ENCODE data around the gene CPT1A.

The CPT1A gene

DNA sequence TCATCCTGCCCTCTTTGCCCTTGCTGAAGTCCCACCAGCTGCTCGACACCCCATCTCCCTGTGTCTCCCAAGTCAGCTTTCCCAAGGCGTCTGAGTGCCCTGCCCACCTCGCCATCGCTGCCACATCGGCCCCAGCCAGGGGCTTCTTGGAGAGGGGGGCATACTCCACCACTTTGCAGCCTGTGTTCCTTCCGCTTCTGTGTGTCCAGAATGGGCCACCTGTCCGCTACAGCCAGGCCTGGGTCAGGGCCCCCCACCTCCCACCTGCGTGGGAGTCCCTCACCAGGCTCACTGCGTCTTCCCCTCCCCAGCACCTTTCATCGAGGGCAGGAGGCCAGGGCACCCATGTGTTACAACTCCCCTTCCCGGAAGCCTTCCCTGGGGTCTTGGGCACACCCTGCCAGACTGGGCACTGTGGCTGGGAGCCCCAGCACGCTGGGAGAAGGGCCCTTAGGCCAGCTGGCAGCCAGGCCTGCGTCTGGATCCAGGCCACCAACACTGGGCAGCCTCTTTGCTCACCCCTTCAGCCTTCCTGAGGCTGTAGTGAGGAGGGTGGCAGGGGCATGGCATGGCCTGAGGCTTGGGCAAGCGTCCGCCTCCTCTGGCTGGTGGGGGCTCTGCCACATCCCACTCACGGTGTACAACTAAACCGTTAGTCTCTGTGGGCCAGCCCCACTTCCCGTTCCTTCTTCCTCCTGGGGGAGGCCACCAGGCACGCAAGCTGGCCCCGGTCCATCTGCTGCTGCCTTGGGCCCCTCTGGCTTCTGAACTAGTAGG is 13.4 kb downstream of the CPT1A start:
- no peak for DNase-seq

DNA sequence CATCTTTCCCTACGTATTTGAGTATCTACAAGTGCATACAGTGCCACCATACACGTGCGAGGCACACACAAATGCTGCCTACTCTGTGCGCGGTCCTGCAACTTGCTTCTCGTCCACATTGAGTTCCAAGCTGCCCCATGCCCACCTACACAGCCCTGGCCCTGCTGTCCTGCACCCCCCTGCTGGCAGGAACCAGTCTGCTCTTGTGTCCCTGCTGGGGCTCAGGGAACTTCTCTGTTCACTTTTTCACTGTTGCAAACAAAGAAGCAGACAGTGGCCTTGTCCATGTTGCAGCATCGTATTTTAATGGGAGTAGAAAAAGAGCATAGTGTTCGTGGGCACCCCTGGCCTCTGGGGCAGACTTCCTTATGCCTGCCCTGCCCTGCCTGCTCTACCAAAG is 14.0 kb downstream of the CPT1A start:
- peak; percentile 29 for DNase-seq

DNA sequence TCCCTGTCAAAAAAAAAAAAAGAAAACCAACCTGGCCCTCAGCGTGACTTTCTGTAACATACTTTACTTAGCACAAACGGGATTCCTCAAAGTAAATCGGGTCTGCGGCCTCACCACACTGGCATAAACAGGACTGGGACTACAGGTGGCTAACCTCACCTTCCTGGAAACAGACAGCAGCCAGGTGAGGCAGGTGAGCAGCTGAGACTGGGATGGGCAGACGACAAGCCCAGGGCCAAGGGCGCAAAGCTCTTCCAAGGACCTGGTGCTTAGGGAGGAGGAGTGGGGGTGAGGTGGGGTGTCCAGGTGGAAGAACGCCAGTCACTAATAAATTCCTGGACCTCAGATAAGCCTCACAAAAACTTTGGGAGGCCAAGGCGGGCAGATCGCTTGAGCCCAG is 15.0 kb downstream of the CPT1A start:
- no peak for DNase-seq

DNA sequence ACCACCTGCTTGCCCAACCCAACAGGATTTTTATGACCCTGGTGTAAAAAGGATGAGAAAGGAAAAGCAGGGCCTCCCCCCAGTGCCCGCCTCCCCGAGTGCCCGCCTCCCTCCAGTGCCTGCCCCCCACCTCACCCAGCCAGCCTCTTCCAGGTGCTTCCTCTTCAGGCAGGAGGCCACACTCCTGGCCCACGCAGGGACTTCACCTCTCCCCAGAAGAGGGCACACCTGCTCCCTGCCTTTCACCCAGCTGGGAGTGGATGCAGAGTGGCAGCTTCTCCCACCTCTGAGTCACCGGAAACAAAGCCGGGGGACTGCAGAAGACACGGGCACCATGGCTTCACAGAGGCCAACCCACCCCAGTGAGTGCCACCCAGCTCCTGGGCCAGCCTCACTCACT is 16.1 kb downstream of the CPT1A start:
- DNase-seq: peak; percentile 64

DNA sequence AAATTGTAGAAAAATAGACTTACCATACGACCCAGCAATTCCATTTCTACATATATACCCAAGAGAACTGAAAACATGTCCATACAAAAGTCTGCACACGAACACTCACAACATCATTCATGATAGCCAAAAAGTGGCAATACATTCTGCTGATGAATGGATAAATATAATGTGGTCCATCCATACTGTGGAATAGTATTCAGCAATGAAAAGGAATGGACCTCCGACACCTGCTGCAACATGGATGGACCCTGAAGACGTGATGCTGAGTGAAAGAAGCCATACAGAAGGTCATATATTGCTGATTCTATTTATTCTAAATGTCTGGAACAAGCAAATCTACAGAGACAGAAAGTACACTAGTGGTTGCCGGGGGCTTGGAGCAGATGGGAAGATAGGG is 19.2 kb downstream of the CPT1A start:
- DNase-seq: no peak

DNA sequence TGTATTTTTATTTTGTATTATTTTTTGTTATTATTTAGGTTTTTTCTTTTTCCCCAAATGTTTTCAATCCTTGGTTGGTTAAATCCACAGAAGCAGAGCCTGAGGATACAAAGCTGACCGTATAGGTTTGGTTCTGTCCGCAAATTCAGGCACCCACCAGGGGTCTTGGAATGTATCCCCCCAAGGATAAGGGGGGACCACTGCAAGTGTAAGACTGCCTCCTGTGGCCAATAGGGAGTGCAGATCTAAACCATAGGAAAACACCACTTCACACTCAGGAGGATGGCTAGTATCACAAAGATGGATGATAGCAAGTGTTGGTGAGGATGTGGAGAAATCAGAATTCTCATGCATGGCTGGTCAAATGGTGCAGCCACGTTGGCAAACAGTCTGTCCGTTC is 20.0 kb downstream of the CPT1A start:
- no peak for DNase-seq

DNA sequence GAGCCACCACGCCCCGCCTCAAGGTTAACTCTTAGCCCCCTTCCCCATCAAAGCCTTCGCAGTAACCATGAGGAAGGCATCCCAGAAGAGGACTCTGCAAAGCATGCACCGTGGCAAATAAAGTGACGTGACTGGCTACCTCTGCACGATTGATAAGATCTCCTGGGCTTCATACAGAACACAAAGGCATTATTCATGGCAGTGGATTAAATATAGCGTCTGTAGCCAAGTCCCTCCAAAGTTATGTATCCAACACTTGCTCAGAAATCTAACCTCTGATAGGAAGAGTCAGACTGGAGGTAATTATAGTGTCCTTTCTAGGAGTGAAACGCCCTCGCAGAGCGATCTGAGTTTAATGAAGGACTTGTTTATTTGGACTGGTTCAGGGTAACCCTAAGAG is 22.4 kb downstream of the CPT1A start:
- DNase-seq: no peak

DNA sequence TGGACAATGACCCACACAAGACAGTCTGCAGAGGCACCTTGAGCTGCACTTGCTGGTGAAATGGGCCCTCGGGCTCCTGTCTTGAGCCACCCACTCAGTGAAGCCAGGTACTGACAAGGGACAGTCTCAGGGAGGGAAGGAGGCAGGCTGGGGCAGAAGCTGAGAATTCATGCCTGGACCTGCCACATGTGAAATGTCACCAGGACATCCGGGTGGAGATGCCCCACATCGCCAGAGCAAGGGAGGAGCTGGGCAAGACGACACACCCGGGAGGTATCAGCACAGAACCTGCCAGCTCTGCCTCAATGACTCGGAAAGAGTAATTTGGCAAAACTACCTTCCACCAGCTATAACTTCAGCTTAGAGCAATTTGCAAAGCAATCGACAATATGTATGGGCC is 23.5 kb downstream of the CPT1A start:
- no peak for DNase-seq

DNA sequence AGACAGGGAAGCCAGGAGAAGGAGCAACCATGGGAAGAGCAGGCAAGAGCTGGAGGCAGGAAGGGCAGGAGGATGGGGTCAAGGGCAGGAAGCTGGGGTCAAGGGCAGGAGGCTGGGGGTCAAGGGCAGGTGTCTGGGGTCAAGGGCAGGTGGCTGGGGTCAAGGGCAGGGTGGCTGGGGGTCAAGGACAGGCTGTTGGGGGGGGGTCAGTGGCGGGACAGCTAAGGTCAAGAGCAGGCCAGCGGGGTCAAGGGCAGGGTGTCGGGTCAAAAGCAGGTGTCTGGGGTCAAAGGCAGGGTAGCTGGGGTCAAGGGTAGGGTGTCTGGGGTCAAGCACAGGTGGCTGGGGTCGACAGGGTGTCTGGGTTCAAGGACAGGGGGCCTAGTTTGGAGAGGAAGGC is 24.2 kb downstream of the CPT1A start:
- DNase-seq: no peak

DNA sequence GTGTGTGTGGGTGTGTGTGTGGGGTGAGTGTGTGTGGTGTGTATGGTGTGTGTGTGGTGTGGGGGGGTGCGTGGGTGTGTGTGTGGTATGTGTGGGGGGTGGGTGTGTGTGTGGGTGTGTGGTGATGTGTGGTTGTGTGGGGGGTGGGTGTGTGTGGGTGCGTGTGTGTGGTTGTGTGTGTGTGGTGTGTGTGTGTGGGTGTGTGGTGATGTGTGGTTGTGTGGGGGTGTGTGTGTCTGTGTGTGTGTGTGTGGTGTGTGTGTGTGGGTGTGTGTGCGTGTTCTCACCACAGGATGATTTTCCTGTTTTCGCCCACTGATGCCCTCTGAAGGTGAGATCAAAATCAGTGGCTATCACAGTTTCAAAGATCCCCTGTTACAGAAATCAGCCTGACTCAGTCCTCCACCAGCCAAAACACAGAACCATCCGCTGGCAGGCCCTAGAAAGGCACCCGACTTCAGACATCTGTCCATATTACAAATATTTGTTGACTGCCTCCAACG is 24.7 kb downstream of the CPT1A start:
- DNase-seq: peak; percentile 37

DNA sequence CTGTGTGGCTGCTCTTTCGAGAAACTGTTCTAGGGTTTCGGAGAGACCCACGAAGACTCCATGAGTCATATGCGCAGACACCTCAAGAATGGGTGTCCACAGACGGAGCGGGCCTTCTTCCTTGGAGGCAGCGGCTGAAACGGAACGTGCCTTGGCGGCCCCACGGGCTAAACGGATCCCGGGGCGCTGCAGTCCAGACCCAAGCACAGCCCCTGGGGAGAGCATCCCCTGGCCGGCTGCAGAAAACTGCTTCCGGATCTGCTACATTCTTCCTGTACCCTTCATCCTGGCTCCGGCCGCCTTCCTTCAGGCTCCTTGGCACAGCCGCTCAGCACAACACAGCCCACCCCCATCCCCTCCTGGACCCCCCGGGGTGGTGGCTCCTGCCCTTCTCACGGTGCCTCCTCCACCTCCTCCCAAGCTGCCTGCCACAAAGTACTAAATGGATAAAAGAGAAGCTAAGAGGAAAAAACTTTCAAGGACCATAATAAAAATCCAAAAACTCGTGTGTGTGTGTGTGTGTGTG is 25.4 kb downstream of the CPT1A start:
- DNase-seq: no peak

DNA sequence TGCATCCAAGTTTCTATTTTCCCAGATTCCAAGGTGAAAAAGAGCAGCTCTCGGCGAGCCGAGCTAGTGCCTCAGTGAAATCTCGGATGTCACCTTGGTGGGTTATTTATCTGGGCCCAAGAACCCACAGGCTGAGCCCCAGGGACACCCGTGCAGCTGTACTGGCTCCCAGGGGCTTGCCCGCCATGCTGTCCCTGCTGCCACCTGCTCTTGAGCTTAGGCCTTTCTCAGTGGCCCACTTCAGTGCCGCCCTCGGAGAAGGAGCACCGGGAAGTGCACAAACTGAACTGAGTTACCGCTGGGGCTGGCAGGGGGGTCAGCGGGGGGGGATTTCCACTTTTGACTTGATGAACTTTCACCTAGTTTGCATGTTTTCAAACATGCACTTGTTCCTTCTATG is 27.9 kb downstream of the CPT1A start:
- DNase-seq: peak; percentile 41

DNA sequence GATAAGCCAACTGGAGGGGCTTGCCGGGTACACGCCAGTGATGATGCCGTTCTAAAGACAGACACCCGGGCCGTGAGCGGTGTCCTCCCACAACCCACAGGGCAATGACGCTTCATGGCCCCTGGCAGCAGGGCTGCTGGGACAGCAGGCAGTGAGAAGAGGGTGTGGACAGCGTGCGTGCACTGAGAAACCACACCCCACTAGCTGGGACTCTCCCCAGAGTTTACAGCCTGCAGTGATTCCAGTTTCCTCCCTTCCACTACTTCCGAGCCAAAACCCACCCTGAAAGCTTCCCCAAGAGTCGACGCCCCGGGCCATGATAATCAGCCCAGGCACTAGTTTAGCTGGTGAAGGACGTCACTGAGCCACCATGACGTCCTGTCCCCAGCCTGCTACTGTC is 29.2 kb downstream of the CPT1A start:
- DNase-seq: no peak

DNA sequence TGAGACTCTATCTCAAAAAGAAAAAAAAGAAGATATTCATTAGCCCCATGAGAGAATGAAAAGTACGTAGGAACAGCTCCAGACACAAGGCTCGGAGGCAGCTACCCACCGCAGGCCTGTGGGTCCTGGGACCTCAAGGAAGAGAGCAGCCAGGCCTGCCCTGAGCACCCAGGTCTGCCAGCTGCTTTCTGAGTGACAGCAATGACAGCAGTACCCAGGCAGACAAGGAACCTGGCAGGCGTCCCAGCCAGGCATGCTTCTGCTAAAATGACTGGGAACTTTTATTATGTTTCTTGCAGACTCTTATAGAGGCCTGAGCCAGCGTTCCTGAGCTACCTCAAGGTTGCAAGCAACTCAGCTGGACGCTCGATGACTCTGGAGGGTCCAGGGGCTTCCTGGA is 31.6 kb downstream of the CPT1A start:
- DNase-seq: no peak

DNA sequence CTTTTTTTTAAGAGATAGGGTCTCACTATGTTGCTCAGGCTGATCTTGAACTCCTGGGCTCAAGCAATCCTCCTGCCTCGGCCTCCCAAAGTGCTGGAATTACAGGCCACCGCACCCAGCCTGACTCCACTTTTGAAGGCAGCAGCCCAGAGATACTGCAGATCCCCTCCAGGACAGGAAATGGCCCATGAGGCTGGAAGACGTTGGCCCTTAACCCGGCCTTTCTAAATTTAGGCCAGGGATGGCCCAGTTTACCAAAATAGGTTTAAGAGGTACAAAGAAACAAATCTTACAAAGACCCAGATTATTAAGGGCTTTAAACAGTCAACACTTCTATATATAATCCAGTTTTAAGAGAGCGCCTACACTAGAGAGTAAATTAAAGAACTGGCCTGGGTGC is 32.2 kb downstream of the CPT1A start:
- no peak for DNase-seq

DNA sequence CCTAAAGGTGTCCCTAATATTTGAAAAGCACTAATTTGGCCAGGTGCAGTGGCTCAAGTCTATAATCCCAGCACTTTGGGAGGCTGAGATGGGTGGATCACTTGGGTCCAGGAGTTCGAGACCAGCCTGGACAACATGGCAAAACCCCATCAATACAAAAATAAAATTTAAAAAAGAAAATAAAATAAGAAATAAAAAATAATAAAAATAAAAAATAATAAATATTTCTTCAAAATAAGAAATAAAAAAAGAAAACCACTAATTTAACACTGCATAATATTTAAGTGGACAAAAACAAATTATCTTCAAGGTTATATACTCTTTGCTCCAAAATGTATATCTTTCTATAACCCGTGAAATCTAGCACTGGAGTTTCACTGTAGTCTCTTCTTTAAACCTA is 32.9 kb downstream of the CPT1A start:
- DNase-seq: no peak

DNA sequence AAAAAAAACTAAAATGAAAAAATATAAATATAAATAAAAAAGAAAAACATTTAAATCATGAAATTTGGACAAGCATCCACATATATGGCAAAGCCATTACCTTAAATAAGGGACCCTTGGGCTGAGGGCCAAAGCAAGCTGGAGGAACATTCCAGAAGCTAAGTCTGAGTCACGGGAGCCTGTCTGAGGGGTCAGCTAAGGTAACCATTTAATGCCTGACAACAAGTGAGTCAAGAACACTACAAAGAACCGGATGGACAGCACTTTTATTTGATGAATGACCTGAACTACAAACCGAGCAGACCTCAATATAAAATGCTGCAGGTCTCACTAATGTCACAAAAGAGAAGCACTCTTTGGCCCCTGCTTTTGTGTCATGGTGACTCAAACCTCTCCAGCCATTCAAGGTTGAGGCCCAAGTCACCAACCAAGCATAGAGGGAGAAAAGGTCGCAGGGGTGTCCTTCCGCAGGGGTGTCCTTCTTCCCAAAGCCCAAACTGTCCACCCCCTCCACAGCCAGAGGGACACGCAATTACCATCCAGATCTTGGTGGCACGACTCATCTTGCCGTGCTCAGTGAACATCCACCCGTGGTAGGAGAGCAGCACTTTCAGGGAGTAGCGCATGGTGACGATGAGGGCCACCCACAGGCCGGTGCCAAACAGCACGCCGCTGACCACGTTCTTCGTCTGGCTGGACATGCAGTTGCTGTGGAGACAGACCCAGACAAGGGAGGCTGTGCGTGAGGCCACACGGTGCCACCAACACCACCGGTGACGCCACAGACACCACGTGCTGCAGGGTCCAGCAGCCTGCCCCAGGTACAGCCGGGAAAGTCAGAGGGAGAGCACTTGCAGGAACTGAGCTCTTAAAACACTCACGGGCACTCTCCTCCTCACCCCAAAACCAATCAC is 34.5 kb downstream of the CPT1A start:
- DNase-seq: no peak

DNA sequence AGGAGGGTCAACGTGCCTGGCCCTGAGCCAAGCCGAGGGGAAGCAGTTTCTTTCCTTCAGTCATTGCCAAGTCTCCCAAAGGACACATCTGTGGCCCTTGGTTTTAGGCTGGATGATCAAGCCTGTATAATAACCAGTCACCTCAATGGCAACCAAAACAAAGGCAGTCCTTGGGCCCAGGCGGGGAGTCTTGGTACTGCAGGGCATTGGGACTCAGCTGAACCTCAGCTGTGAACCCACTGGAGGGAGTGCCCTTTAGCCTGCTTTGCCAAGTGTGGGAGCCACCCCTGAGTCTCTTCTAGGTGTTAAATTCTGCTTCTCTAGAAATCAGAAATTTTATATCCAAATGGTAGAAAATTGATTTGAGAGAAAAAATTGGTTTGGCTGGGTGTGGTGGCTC is 36.9 kb downstream of the CPT1A start:
- DNase-seq: no peak

DNA sequence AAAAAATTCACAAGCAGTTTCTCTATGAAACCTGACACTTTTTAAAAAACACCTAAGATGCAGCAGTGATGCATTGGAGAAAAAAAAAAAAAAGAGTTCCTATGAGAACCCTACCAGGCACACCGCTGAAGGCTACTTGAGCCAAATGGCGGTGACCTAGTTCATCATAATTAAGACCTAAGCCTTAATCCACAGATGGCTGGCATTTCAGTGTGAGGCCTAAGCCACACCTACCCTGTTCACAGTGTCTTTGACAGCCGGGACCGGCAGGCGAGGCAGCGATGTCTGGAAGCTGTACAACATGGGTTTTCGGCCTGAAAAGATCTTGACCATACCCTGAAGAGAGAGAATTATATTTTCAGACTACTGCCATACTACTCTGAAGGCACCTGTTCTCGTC is 38.0 kb downstream of the CPT1A start:
- no peak for DNase-seq

DNA sequence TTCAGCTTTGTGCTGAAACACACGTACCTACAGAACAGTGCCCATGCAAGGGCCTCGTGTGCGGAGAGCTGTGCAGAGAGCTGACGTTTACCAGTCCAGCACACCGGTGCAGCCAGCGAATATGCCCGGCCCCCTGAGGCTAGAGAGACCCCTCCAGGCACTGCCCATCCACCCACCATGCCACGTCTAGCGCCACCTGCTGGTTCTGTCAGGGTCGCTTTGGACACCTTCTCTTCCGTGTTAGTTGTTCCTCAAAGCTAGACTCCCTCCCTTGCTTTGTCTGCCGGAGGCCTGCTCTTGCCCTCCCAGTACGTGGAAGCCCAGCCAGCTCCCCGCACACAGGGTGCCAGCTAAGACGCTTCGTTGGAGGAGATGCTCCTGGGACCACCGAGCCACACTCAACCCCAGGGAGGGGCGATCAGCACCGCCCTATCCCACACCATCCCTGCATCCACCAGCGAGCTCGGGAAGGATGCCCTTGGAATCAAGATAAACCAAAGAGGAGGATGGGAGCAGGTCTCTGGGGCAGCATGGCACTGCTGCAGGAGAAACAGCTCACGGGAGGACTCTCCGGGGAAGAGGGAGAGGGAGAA is 43.4 kb downstream of the CPT1A start:
- peak; percentile 24 for DNase-seq

DNA sequence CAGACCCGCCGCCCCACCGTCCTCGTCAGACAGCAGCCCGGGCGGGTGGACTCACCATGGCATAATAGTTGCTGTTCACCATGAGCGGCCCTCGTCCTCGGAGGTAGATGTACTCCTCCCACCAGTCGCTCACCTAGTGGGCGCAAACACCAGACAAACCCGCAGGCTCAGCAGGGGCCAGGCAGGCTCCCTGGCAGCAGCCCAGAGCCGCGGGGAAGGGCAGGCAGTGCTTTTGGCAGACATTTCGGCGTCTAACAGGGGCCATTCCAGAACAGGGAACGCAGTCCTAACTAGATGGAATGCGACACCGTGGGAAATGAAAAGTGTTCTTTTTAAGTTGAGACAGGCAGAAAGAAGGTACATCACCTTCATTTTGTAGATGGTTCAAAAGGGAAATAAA is 44.9 kb downstream of the CPT1A start:
- DNase-seq: no peak

DNA sequence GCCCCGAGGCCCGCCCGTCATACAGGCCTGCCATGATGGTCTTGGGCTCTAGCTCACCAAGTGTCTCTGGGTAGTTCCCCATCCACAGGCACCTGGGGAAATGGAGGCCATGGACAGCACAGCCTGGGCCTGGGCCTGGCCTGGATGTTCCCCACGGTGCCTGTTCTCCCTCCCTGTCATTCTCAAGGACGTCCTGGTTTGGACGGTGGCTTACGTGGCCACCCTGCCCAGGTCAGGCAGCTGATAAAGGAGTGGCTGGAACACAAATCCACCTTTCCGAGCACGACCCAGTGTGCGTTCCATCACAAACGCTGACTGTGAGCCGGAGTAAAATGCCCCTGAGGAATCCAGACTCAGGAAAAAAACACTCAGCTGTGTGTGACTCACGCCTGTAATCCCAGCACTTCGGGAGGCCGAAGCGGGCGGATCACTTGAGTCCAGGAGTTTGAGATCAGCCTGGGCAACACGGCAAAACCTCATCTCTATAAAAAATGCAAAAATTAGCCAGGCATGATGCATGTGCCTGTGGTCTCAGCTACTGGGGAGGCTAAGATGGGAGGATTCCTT is 49.2 kb downstream of the CPT1A start:
- no peak for DNase-seq

DNA sequence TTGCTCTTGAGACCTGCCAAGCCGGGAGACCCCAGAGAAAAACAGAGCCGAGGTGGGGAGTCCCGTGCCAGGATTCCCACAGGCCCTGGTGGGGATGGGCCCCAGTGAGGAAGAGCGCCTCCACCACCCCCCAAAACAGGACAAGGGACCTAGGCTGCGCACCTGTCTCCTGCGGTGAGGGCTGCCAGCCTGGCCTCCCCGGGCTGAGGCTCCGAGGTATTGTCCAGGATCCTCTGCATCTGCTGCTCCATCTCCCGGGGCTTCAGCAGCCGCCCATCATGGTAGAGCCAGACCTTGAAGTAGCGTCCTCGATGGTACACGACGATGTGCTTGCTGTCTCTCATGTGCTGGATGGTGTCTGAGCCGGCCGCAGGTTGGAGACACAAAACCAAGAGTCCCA is 57.1 kb downstream of the CPT1A start:
- DNase-seq: no peak

Measured in CD4-positive, alpha-beta T cell treated with Interleukin-15 for 1 hour (primary cell).